CD4-positive, alpha-beta T cell (primary cell): Measurements from ENCODE around the gene ALOX12B. TPM values are rescaled to one million over a fixed set of nuclear protein-coding genes. Genes with fewer than 3 reads are reported as not detected.

ENCODE experiments used
- ATAC-seq: fragments of 200-7000 bp; cut with Tn5 transposase; one replicate; pipeline ENCODE4 v1.10.0; 2022; ENCODE audit warnings: mild to moderate bottlenecking; ENCODE audit not compliant: poor library complexity
- CTCF ChIA-PET: fragments of 350-600 bp; sonication (Branson Sonifier 250); formaldehyde crosslinking; loops from one replicate; lab custom pipeline; 2021; ENCODE audit warnings: antibody characterized with exemption, inconsistent platforms; lab: Charles Lee
- POLR2A ChIA-PET: fragments of 350-600 bp; sonication (Branson Sonifier 250); formaldehyde crosslinking; loops from one replicate; lab custom pipeline; 2021; ENCODE audit warnings: antibody characterized with exemption, inconsistent platforms; lab: Charles Lee
- DNase-seq, 14 experiments: peaks; one replicate each; pipeline ENCODE4 v3.0.0-alpha.2; 2013 to 2020; ENCODE audit warnings: mixed read lengths in 2 of 14
- H3K27ac ChIP-seq, 2 donors: one replicate each; pipeline versions ENCODE4 v1.5.1 to v1.7.0; 2013; ENCODE audit warnings: low read length in 2 of 2, low read depth in 1 of 2, mild to moderate bottlenecking in 1 of 2
- H3K27me3 ChIP-seq, 2 experiments: 1 replicate in 1 of 2; 2 replicates in 1 of 2; pipeline versions ENCODE4 v1.6.1 to v1.7.0; 2013; ENCODE audit warnings: low read length in 2 of 2, control low read depth in 1 of 2, mild to moderate bottlenecking in 1 of 2, moderate library complexity in 1 of 2; ENCODE audit not compliant: insufficient read depth in 2 of 2, control insufficient read depth in 1 of 2
- H3K36me3 ChIP-seq: one replicate; pipeline ENCODE4 v1.6.1; 2013; ENCODE audit warnings: low read length, control low read depth; ENCODE audit not compliant: insufficient read depth
- H3K4me1 ChIP-seq: one replicate; pipeline ENCODE4 v1.6.1; 2013; ENCODE audit warnings: low read length, control low read depth; ENCODE audit not compliant: insufficient read depth
- H3K4me3 ChIP-seq: one replicate; pipeline ENCODE4 v1.5.1; 2013; ENCODE audit warnings: mild to moderate bottlenecking, low read length, moderate library complexity
- H3K9me3 ChIP-seq, 2 experiments: 1 replicate in 1 of 2; 2 replicates in 1 of 2; pipeline versions ENCODE4 v1.6.1 to v1.7.0; 2013; ENCODE audit warnings: low read length in 2 of 2, mild to moderate bottlenecking in 2 of 2, control low read depth in 1 of 2, moderate library complexity in 1 of 2; ENCODE audit not compliant: control insufficient read depth in 1 of 2, insufficient read depth in 1 of 2
- H3K27ac Mint-ChIP-seq: one replicate; pipeline ENCODE4 v1.8.0; 2020; ENCODE audit warnings: mixed read lengths
- H3K27me3 Mint-ChIP-seq: one replicate; pipeline ENCODE4 v1.8.0; 2021; ENCODE audit warnings: mixed read lengths
- H3K36me3 Mint-ChIP-seq: one replicate; pipeline ENCODE4 v1.8.0; 2021; ENCODE audit warnings: low read depth, mixed read lengths
- H3K4me1 Mint-ChIP-seq: one replicate; pipeline ENCODE4 v1.8.0; 2021; ENCODE audit warnings: low read depth, mixed read lengths
- H3K4me3 Mint-ChIP-seq: one replicate; pipeline ENCODE4 v1.8.0; 2020; ENCODE audit warnings: mild to moderate bottlenecking, mixed read lengths
- H3K9me3 Mint-ChIP-seq: one replicate; pipeline ENCODE4 v1.8.0; 2020; ENCODE audit warnings: mixed read lengths
- CTCF ChIP-seq: fragments of 200-600 bp; IDR thresholded peaks from one replicate; pipeline ENCODE4 v1.8.0; 2022; ENCODE audit warnings: antibody characterized with exemption, mild to moderate bottlenecking
- intact Hi-C, 2 experiments: fragments of 100-400 bp; cut with DNase I in 1 of 2; cut with micrococcal nuclease in 1 of 2; formaldehyde crosslinking; loops; one replicate each; pipeline versions ENCODE4 v1.15.1 to v1.9.0; 2023 to 2025; cut with DNase I, micrococcal nuclease
- polyA plus RNA-seq, 2 donors: library from polyadenylated mRNA; unstranded; fragments of 120-200 nt; gene quantifications; one replicate each; pipeline ENCODE4 v1.2.1, GENCODE V29; 2013
- total RNA-seq, 174 experiments: library from RNA in 2 of 174; stranded (reverse) in 2 of 174; gene quantifications; one replicate each; pipeline ENCODE4 v1.2.3 and lab custom pipeline; 2021 to 2026

The ALOX12B gene
- total RNA-seq (under 1 TPM in 1 of 2 experiments, not detected in 1; 0.41 TPM), total RNA-seq (lab: John Stamatoyannopoulos, UW) (0 to 2.0 (median 0.42) reads per million in 172 experiments)
- polyA plus RNA-seq (2013, experiment 1 of 2) = 0.70 TPM
- 0.30 TPM for polyA plus RNA-seq (2013, experiment 2 of 2)

GRCh38 chr17:8087075-8087951 lies at the start of gene ALOX12B:
Gene ALOX12B, minus strand, starts transcription at chr17:8087716. Its CDS starts 274 bp downstream, at chr17:8087442.
- Histone ChIP-seq H3K27ac (no peak within 1 kb of the TSS), H3K9me3 (no peaks in the 10 kb centered on the region), H3K36me3 (no peaks in the 10 kb centered on the region), H3K4me3 (no peak within 1 kb of the TSS), H3K27me3 (peaks cover 4 to 6% of the 10 kb centered on the region in 2 experiments), H3K4me1 (no peaks in the 10 kb centered on the region)
- Mint-ChIP-seq H3K27ac (no peak within 1 kb of the TSS), H3K4me1 (no peaks in the 10 kb centered on the region), H3K36me3 (no peaks in the 10 kb centered on the region), H3K27me3 (peaks cover 26% of the 10 kb centered on the region), H3K9me3 (no peaks in the 10 kb centered on the region), H3K4me3 (no peak within 1 kb of the TSS)
- no peak for TF ChIP-seq CTCF
- no peak for ATAC-seq
- POLR2A ChIA-PET = no interaction called here
- intact Hi-C loops = no loop called here
- DNase-seq = no peak
- CTCF ChIA-PET = interaction anchor here (1.8 kb wide), 1 partner anchor 14 kb away, joined by 6 read pairs; no protein-coding TSS in a partner anchor

DNA sequence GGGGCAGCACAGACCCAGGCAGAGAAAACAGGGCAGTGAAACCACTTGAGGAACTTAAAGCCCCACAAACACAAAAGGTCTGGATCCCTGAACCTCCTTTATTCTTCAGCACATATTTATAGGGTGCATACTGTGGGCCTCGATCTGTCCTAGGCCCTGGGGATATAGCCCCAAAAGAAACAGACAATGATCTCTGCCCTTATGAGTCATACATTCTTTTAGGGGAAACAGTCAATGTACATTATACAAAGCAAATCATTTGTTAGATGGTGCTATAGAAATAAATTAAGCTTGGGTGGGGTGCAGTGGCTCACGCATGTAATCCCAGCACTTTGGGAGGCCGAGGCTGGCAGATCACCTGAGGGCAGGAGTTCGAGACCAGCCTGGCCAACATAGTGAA lies 46.4 kb upstream of the ALOX12B start:
- Mint-ChIP-seq H3K27ac (no peak overlapping the region), H3K4me3 (no peak overlapping the region), H3K36me3 (no peaks in the 10 kb centered on the region), H3K27me3 (no peaks in the 10 kb centered on the region), H3K9me3 (no peaks in the 10 kb centered on the region), H3K4me1 (no peaks in the 10 kb centered on the region)
- ChIA-PET CTCF (interaction anchor here (1.2 to 2.7 kb wide), 2 partner anchors 14 to 60 kb away, joined by 4 to 8 read pairs; no protein-coding TSS in a partner anchor), POLR2A (no interaction called here)
- intact Hi-C loops = no loop called here
- H3K9me3 ChIP-seq = no peaks in the 10 kb centered on the region
- no peak for DNase-seq
- H3K36me3 ChIP-seq = no peaks in the 10 kb centered on the region
- no peak overlapping the region for H3K4me3 ChIP-seq
- no peak overlapping the region for H3K27ac ChIP-seq
- peaks cover 12% of the 10 kb centered on the region for H3K4me1 ChIP-seq
- TF ChIP-seq CTCF = no peak
- no peaks in the 10 kb centered on the region for H3K27me3 ChIP-seq
- ATAC-seq = no peak

DNA sequence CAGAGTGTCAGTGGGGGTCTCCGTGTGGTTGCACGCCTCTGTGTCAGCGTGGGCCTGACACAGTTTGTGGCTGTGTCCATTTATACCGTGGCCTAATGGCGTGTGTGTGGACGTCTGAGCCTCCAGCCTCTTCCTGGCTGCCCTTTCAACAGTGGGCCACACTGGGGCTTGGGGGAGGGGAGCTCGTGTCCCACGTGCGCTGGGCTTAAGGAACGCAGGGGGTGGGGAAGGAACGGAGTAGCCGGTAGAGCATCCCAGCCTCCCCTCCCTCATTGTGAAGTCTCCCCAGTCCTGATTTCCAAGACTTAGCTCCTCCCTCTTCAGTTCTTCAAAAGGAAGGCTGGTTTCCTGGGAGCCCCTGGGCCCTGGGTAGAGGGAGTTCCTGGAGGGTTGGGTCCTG lies 45.9 kb upstream of the ALOX12B start:
- H3K9me3 Mint-ChIP-seq = no peaks in the 10 kb centered on the region
- no peaks in the 10 kb centered on the region for H3K4me1 Mint-ChIP-seq
- TF ChIP-seq CTCF = no peak
- H3K27me3 Mint-ChIP-seq = no peaks in the 10 kb centered on the region
- H3K36me3 ChIP-seq = no peaks in the 10 kb centered on the region
- intact Hi-C loops = no loop called here
- H3K27ac Mint-ChIP-seq = no peak overlapping the region
- ATAC-seq = no peak
- ChIA-PET CTCF (interaction anchor here (1.2 to 2.7 kb wide), 2 partner anchors 14 to 60 kb away, joined by 4 to 8 read pairs; no protein-coding TSS in a partner anchor), POLR2A (interaction anchor here (0.6 kb wide), 1 partner anchor 208 kb away, joined by 3 read pairs; no protein-coding TSS in a partner anchor)
- no peak overlapping the region for H3K4me3 ChIP-seq
- H3K4me3 Mint-ChIP-seq = no peak overlapping the region
- no peaks in the 10 kb centered on the region for H3K9me3 ChIP-seq
- no peak for DNase-seq
- no peak overlapping the region for H3K27ac ChIP-seq
- peaks cover 6% of the 10 kb centered on the region for H3K4me1 ChIP-seq
- no peaks in the 10 kb centered on the region for H3K27me3 ChIP-seq
- H3K36me3 Mint-ChIP-seq = no peaks in the 10 kb centered on the region
